HepG2 (cell line): ENCODE results near the gene SLC22A7. TPM values are rescaled to one million over a fixed set of nuclear protein-coding genes. Genes with fewer than 3 reads are reported as not detected.

Experiments used
- AGO1 ChIP-seq: fragments of 200-400 bp; formaldehyde crosslinking; IDR thresholded peaks from 2 replicates; pipeline ENCODE4 v1.6.1; 2017; ENCODE audit warnings: mild to moderate bottlenecking, low read depth, low read length, moderate library complexity; ENCODE audit not compliant: poor library complexity, severe bottlenecking
- CAMTA2 ChIP-seq: sonication (generic); formaldehyde crosslinking; IDR thresholded peaks from 2 replicates; pipeline ENCODE4 v1.4.0; 2020; ENCODE audit warnings: mild to moderate bottlenecking, missing genetic modification reagents, borderline replicate concordance
- DNMT1 ChIP-seq: sonication (generic); formaldehyde crosslinking; IDR thresholded peaks from 2 replicates; pipeline ENCODE4 v1.5.1; 2020; ENCODE audit warnings: mild to moderate bottlenecking, missing genetic modification reagents
- FOSL1 ChIP-seq: sonication (generic); formaldehyde crosslinking; IDR thresholded peaks from 2 replicates; pipeline ENCODE4 v1.9.0; 2021; ENCODE audit warnings: missing genetic modification reagents, borderline replicate concordance
- HIVEP1 ChIP-seq: sonication (generic); formaldehyde crosslinking; IDR thresholded peaks from 2 replicates; pipeline ENCODE4 v1.4.0; 2020; ENCODE audit warnings: mild to moderate bottlenecking, missing genetic modification reagents
- HMGA1 ChIP-seq: sonication (generic); formaldehyde crosslinking; conservative IDR thresholded peaks from 2 replicates; pipeline ENCODE4 v1.4.0; 2020; ENCODE audit warnings: missing genetic modification reagents
- JARID2 ChIP-seq: sonication (generic); formaldehyde crosslinking; IDR thresholded peaks from 2 replicates; pipeline ENCODE4 v1.8.1; 2023; ENCODE audit warnings: missing genetic modification reagents, inconsistent platforms; ENCODE audit not compliant: insufficient replicate concordance
- KDM3A ChIP-seq: IDR thresholded peaks from 2 replicates; pipeline ENCODE4 v1.6.1; 2018; ENCODE audit warnings: low read depth, missing compliant biosample characterization
- KLF13 ChIP-seq: sonication (generic); formaldehyde crosslinking; IDR thresholded peaks from 2 replicates; pipeline ENCODE4 v1.4.0; 2020; ENCODE audit warnings: mild to moderate bottlenecking, missing genetic modification reagents
- MAFF ChIP-seq: IDR thresholded peaks from 2 replicates; pipeline ENCODE4 v1.6.1; 2011; ENCODE audit warnings: low read depth, low read length, improper control_type of control experiment
- NCOA1 ChIP-seq: sonication (generic); formaldehyde crosslinking; IDR thresholded peaks from 2 replicates; pipeline ENCODE4 v1.9.0; 2021; ENCODE audit warnings: missing genetic modification reagents
- NFATC3 ChIP-seq: sonication (generic); formaldehyde crosslinking; IDR thresholded peaks from 2 replicates; pipeline ENCODE4 v1.5.1; 2020; ENCODE audit warnings: mild to moderate bottlenecking, missing genetic modification reagents
- SKI ChIP-seq: fragments of 450-650 bp; IDR thresholded peaks from one replicate; pipeline ENCODE4 v1.6.1; 2018; ENCODE audit warnings: mild to moderate bottlenecking; ENCODE audit not compliant: partially characterized antibody
- SMAD1 ChIP-seq: sonication (generic); formaldehyde crosslinking; IDR thresholded peaks from 2 replicates; pipeline ENCODE4 v1.4.0; 2020; ENCODE audit warnings: missing genetic modification reagents, low read depth, mild to moderate bottlenecking, borderline replicate concordance
- THAP11 ChIP-seq: IDR thresholded peaks from 2 replicates; pipeline ENCODE4 v1.6.1; 2016; ENCODE audit warnings: missing biosample characterization, missing genetic modification reagents
- XRCC5 ChIP-seq: fragments of 200-400 bp; formaldehyde crosslinking; optimal IDR thresholded peaks from 2 replicates; pipeline ENCODE3; 2017; ENCODE audit warnings: mild to moderate bottlenecking, low read length
- ZNF205 ChIP-seq: IDR thresholded peaks from 2 replicates; pipeline ENCODE4 v1.6.1; 2018; ENCODE audit warnings: missing biosample characterization, missing genetic modification reagents
- ZNF329 ChIP-seq: sonication (generic); formaldehyde crosslinking; IDR thresholded peaks from 2 replicates; pipeline ENCODE4 v1.9.0; 2021; ENCODE audit warnings: low read depth, mild to moderate bottlenecking, missing genetic modification reagents
- ZNF549 ChIP-seq: sonication (generic); formaldehyde crosslinking; IDR thresholded peaks from 2 replicates; pipeline ENCODE4 v1.5.0; 2020; ENCODE audit warnings: missing genetic modification reagents
- ZNF607 ChIP-seq: sonication (generic); formaldehyde crosslinking; IDR thresholded peaks from 2 replicates; pipeline ENCODE4 v1.5.1; 2020; ENCODE audit warnings: missing genetic modification reagents, mild to moderate bottlenecking, borderline replicate concordance
- ZNF713 ChIP-seq: sonication (generic); formaldehyde crosslinking; IDR thresholded peaks from 2 replicates; pipeline ENCODE4 v1.4.0; 2020; ENCODE audit warnings: mild to moderate bottlenecking, missing genetic modification reagents
- ZNF766 ChIP-seq: sonication (generic); formaldehyde crosslinking; IDR thresholded peaks from 2 replicates; pipeline ENCODE4 v1.5.0; 2020; ENCODE audit warnings: missing genetic modification reagents, borderline replicate concordance
- ZNF850 ChIP-seq: sonication (generic); formaldehyde crosslinking; conservative IDR thresholded peaks from 2 replicates; pipeline ENCODE4 v1.9.0; 2021; ENCODE audit warnings: mild to moderate bottlenecking, missing genetic modification reagents
- polyA plus RNA-seq, 8 experiments: library from polyadenylated mRNA; depleted of rRNA in 3 of 8; stranded (reverse) in 7 of 8; unstranded in 1 of 8; fragments of >200 nt; fragmentation: Illumina TruSeq in 4 of 8; extraction: Trizol in 4 of 8; gene quantifications; 2 replicates each; pipeline versions ENCODE4 v1.2.1 to v1.2.3, GENCODE V29; 2011 to 2016; ENCODE audit warnings: low read depth in 4 of 8, missing spikeins in 1 of 8, mixed read lengths in 1 of 8; ENCODE audit not compliant: insufficient read depth in 1 of 8
- total RNA-seq, 5 experiments: library from RNA; depleted of rRNA; stranded (reverse); fragments of >200 nt; fragmentation: Illumina TruSeq; extraction: Trizol; gene quantifications; 2 replicates each; pipeline ENCODE4 v1.2.3, GENCODE V29; 2016; ENCODE audit warnings: low read depth in 1 of 5
- TF ChIP-seq, protein P1 (sequence below): IDR thresholded peaks from 2 replicates; pipeline ENCODE4 v1.6.1; 2016; ENCODE audit warnings: missing genetic modification reagents, missing compliant biosample characterization
- TF ChIP-seq, protein P2 (sequence below): sonication (generic); formaldehyde crosslinking; IDR thresholded peaks from 2 replicates; pipeline ENCODE4 v1.4.0; 2020; ENCODE audit warnings: missing genetic modification reagents
- TF ChIP-seq, protein P3 (sequence below): sonication (generic); formaldehyde crosslinking; IDR thresholded peaks from 2 replicates; pipeline ENCODE4 v1.4.0; 2020; ENCODE audit warnings: missing genetic modification reagents
- TF ChIP-seq, protein P4 (sequence below): sonication (generic); formaldehyde crosslinking; IDR thresholded peaks from 2 replicates; pipeline ENCODE4 v1.4.0; 2020; ENCODE audit warnings: missing genetic modification reagents

Gene SLC22A7
- total and polyA plus RNA-seq, 2 of the 13 experiments (the other 11 are each of a cell fraction or from before 2014, with no cell fraction given): 5.3 to 22.6 TPM

DNA sequence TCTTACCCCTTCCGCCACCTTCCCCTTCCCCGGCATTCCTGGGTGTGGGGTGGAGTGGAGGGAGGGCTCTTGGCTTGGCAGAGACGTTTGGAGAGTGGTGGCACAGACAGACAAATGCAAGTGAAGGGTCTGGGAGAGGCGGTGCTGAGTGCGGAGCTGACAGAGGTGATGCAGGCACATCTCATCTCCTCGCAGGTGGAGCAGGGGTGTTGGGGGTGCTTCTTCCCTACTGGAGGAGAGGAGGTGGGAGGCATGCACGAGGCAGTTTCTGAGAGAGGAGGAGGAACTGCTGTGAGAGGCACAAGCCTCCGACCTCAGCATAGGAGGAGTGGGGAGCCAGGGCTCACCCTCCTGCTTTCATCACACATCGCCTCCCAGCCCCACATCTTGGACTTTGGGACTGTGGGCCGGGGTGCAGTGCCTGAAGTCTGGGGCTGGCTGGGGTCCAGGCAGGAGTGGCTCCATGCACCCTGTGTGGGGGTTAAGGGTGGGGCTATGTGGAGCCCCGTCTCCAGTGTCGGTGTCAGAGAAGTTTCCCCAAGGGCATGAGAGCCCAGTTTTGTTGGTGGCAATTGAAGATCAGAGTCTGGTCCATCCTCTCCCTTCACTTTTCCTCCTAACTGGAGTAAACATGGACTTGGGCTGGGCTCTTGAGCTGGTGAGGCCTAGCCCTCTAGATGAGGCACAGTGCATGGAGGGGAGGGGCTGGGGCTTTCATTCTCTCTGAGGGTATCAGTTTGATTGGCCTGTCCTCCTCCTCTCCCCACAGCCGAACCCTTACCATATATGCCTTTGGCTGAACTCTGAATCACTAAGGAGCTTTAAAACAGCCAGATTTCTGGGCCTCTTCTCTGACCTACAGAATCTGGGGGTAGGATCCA, 20.2 kb upstream of the SLC22A7 start (continued):
- no peak for TF ChIP-seq ZNF766 (CRISPR knock-in tag)
- TF ChIP-seq, protein P1, sequence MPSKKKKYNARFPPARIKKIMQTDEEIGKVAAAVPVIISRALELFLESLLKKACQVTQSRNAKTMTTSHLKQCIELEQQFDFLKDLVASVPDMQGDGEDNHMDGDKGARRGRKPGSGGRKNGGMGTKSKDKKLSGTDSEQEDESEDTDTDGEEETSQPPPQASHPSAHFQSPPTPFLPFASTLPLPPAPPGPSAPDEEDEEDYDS: no peak; the same call in none of the 2 replicates
- no peak for TF ChIP-seq ZNF850 (CRISPR knock-in tag)
- no peak for TF ChIP-seq NFATC3 (CRISPR knock-in tag)
- TF ChIP-seq, protein P2, sequence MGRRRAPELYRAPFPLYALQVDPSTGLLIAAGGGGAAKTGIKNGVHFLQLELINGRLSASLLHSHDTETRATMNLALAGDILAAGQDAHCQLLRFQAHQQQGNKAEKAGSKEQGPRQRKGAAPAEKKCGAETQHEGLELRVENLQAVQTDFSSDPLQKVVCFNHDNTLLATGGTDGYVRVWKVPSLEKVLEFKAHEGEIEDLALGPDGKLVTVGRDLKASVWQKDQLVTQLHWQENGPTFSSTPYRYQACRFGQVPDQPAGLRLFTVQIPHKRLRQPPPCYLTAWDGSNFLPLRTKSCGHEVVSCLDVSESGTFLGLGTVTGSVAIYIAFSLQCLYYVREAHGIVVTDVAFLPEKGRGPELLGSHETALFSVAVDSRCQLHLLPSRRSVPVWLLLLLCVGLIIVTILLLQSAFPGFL: no peak
- TF ChIP-seq ZNF205 (CRISPR knock-in tag): no peak
- TF ChIP-seq CAMTA2 (CRISPR knock-in tag): no peak
- TF ChIP-seq JARID2 (CRISPR knock-in tag): no peak
- TF ChIP-seq, protein P3, sequence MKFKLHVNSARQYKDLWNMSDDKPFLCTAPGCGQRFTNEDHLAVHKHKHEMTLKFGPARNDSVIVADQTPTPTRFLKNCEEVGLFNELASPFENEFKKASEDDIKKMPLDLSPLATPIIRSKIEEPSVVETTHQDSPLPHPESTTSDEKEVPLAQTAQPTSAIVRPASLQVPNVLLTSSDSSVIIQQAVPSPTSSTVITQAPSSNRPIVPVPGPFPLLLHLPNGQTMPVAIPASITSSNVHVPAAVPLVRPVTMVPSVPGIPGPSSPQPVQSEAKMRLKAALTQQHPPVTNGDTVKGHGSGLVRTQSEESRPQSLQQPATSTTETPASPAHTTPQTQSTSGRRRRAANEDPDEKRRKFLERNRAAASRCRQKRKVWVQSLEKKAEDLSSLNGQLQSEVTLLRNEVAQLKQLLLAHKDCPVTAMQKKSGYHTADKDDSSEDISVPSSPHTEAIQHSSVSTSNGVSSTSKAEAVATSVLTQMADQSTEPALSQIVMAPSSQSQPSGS (CRISPR knock-in tag): peak; percentile 49; the same call in 1 of the 2 replicates
- peak; percentile 68 for TF ChIP-seq THAP11 (CRISPR knock-in tag)
- no peak for TF ChIP-seq AGO1
- TF ChIP-seq HIVEP1: no peak
- peak; percentile 32 for TF ChIP-seq SKI
- TF ChIP-seq ZNF713 (CRISPR knock-in tag): 0 out of 2 replicates have a peak, but pooled peaks have one; percentile 46
- no peak for TF ChIP-seq ZNF607 (CRISPR knock-in tag)
- no peak for TF ChIP-seq NCOA1 (CRISPR knock-in tag)
- TF ChIP-seq XRCC5: peak; percentile 33
- TF ChIP-seq, protein P4, sequence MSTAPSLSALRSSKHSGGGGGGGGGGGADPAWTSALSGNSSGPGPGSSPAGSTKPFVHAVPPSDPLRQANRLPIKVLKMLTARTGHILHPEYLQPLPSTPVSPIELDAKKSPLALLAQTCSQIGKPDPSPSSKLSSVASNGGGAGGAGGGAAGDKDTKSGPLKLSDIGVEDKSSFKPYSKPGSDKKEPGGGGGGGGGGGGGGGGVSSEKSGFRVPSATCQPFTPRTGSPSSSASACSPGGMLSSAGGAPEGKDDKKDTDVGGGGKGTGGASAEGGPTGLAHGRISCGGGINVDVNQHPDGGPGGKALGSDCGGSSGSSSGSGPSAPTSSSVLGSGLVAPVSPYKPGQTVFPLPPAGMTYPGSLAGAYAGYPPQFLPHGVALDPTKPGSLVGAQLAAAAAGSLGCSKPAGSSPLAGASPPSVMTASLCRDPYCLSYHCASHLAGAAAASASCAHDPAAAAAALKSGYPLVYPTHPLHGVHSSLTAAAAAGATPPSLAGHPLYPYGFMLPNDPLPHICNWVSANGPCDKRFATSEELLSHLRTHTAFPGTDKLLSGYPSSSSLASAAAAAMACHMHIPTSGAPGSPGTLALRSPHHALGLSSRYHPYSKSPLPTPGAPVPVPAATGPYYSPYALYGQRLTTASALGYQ (CRISPR knock-in tag): no peak
- TF ChIP-seq ZNF329 (CRISPR knock-in tag): no peak
- TF ChIP-seq MAFF: no peak
- no peak for TF ChIP-seq SMAD1 (CRISPR knock-in tag)
- TF ChIP-seq FOSL1 (CRISPR knock-in tag): no peak
- 0 out of 2 replicates have a peak, but pooled peaks have one; percentile 8 for TF ChIP-seq DNMT1 (CRISPR knock-in tag)
- no peak for TF ChIP-seq ZNF549 (CRISPR knock-in tag)
- TF ChIP-seq KLF13 (CRISPR knock-in tag): no peak
- no peak for TF ChIP-seq HMGA1 (CRISPR knock-in tag)
- no peak for TF ChIP-seq KDM3A (CRISPR knock-in tag)
